GM11168 (cell line): Measurements from ENCODE around the gene CBLC.
"Not testable (repeated sequence)": the region's sequence is repeated elsewhere in the genome, so short reads cannot be mapped to it uniquely, and the experiment has no call there.

ENCODE experiments used
- in situ Hi-C: fragments of 300-500 bp; cut with MboI; formaldehyde crosslinking; loops from one replicate; pipeline ENCODE4 v1.12.0; 2022; ENCODE audit warnings: low sequenced_read_pairs; ENCODE audit not compliant: unreplicated experiment

CBLC gene

GRCh38 chr19:44759083-44759804, 18.4 kb upstream of the CBLC start:
- in situ Hi-C loops: loop anchor here (5.0 kb wide), 1 partner anchor 37 kb away; no protein-coding TSS in a partner anchor

- in situ Hi-C loops: no loop called here
These were observed 15.7 kb upstream of the CBLC start for GRCh38 chr19:44762038-44762437.

- in situ Hi-C loops: no loop called here
These were observed 12.4 kb upstream of the CBLC start for GRCh38 chr19:44765033-44765948.

- in situ Hi-C loops: no loop called here
These were observed 11.7 kb upstream of the CBLC start for GRCh38 chr19:44765949-44766335.

GRCh38 chr19:44767295-44768180, 10.2 kb upstream of the CBLC start:
- in situ Hi-C loops: no loop called here

- in situ Hi-C loops: no loop called here
These were observed 7.0 kb upstream of the CBLC start for GRCh38 chr19:44770550-44771257.

GRCh38 chr19:44772144-44772543, 5.5 kb upstream of the CBLC start:
- in situ Hi-C loops: not testable (repeated sequence)

GRCh38 chr19:44772959-44773358, 4.7 kb upstream of the CBLC start:
- in situ Hi-C loops: no loop called here

GRCh38 chr19:44775676-44776240, 1.9 kb upstream of the CBLC start:
- in situ Hi-C loops: no loop called here

GRCh38 chr19:44776402-44777096, 1.1 kb upstream of the CBLC start:
- in situ Hi-C loops: no loop called here

GRCh38 chr19:44779150-44779549, 1.5 kb downstream of the CBLC start:
- in situ Hi-C loops: no loop called here

GRCh38 chr19:44781694-44782093, 4.0 kb downstream of the CBLC start:
- in situ Hi-C loops: not testable (repeated sequence)

- in situ Hi-C loops: no loop called here
These were observed 5.0 kb downstream of the CBLC start for GRCh38 chr19:44782729-44783128.

- in situ Hi-C loops: no loop called here
These were observed 5.9 kb downstream of the CBLC start for GRCh38 chr19:44783545-44783944.

- in situ Hi-C loops: no loop called here
These were observed 7.6 kb downstream of the CBLC start for GRCh38 chr19:44785271-44785670.

- in situ Hi-C loops: no loop called here
These were observed 8.3 kb downstream of the CBLC start for GRCh38 chr19:44785993-44786392.

GRCh38 chr19:44788971-44789370, 11.3 kb downstream of the CBLC start:
- in situ Hi-C loops: no loop called here

- in situ Hi-C loops: loop anchor here (5.0 kb wide), 1 partner anchor 42 kb away; no protein-coding TSS in a partner anchor
These were observed 12.3 kb downstream of the CBLC start for GRCh38 chr19:44789943-44790483.
